ENCODE data around the gene GAL.

Gene GAL

DNA sequence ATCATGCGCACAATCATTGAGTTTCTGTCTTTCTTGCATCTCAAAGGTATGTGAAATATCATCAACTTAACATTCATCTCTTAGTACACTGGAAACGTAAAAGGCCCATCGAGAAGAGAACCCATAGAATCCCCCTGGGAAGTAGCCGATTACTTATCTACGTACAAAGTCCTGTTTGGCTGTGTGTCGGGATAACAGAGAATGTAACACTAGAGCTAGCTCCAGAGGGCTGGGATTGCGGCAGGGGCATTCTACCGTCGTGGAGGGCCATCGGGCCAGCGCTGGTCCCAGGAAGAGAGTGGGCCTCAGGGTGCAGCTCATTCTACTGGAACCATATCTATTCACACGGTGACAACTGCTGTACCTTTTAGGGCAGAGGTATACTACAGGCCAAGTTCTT is 4.5 kb downstream of the GAL start:
- Histone ChIP-seq H4K20me1 (ENCODE audit: insufficient read depth, low read length) (no peaks in the 10 kb centered on the region), H3K4me3 (ENCODE audit: low read depth, low read length, poor library complexity, severe bottlenecking) (no peak overlapping the region), H2AFZ (ENCODE audit: low read length) (no peak overlapping the region), H3K9me3 (ENCODE audit: low read length) (no peaks in the 10 kb centered on the region), H3K27me3 (ENCODE audit: insufficient read depth, low read length) (no peaks in the 10 kb centered on the region), H3K27ac (ENCODE audit: low read depth, low read length, poor library complexity, severe bottlenecking) (no peak overlapping the region), H3K9me2 (ENCODE audit: low read depth, low read length) (no peaks in the 10 kb centered on the region), H3K4me1 (ENCODE audit: insufficient read depth, low read length, severe bottlenecking) (no peaks in the 10 kb centered on the region), H3K79me2 (ENCODE audit: insufficient read depth, low read length) (no peaks in the 10 kb centered on the region), H3K4me2 (ENCODE audit: low read length) (no peak overlapping the region), H3K9ac (ENCODE audit: low read length) (no peak overlapping the region), H3F3A (ENCODE audit: insufficient read depth, low read length) (no peaks in the 10 kb centered on the region), H3K36me3 (ENCODE audit: insufficient read depth, low read length) (no peaks in the 10 kb centered on the region)
- TF ChIP-seq, protein P1, sequence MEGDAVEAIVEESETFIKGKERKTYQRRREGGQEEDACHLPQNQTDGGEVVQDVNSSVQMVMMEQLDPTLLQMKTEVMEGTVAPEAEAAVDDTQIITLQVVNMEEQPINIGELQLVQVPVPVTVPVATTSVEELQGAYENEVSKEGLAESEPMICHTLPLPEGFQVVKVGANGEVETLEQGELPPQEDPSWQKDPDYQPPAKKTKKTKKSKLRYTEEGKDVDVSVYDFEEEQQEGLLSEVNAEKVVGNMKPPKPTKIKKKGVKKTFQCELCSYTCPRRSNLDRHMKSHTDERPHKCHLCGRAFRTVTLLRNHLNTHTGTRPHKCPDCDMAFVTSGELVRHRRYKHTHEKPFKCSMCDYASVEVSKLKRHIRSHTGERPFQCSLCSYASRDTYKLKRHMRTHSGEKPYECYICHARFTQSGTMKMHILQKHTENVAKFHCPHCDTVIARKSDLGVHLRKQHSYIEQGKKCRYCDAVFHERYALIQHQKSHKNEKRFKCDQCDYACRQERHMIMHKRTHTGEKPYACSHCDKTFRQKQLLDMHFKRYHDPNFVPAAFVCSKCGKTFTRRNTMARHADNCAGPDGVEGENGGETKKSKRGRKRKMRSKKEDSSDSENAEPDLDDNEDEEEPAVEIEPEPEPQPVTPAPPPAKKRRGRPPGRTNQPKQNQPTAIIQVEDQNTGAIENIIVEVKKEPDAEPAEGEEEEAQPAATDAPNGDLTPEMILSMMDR (IDR thresholded peaks at IDR 0.05; ENCODE audit: low read length), result no peak
- no peak for TF ChIP-seq EZH2 (IDR thresholded peaks at IDR 0.05; ENCODE audit: borderline replicate concordance, low read length)

DNA sequence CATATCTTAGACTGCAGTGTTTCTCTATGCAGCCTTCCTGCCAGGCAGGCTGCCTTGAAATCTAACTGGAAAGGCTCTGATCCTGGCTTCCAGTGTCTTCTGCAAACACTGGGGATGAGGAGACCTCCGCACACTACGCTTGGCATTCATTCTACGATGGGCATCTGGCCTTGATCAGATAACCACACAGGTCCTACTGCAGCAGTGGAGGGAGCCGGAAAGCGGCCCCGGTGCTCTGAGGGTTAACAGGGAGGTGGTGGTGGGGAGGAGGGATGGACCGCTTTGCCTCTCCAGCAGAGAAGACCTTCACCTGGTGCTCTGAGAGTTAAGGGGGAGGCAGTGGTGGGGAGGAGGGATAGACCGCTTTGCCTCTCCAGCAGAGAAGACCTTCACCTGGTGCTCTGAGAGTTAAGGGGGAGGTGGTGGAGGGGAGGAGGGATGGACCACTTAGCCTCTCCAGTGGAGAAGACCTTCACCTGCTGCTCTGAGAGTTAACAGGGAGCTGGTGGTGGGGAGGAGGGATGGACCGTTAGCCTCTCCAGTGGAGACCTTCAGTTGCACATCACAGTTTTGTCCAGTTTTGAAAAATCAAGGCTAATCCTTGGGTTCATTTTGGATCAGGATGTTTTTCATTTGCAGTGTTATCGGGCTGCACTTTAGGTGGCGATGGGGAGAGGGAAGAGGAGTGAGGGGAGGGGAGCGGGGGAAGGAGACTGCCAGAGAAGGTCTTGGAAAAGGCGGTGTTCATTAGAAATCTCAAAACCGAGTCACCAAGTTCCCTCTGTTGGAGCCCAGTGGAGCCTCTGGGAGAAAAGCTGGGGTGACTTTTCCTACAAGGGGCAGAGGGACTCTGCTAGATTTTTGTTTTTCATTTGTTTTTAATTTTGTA is 5.6 kb downstream of the GAL start:
- no peak for TF ChIP-seq EZH2 (IDR thresholded peaks at IDR 0.05; ENCODE audit: borderline replicate concordance, low read length)
- TF ChIP-seq, protein P1 (IDR thresholded peaks at IDR 0.05; ENCODE audit: low read length), result no peak
- Histone ChIP-seq H2AFZ (ENCODE audit: low read length) (no peak overlapping the region), H3K9me2 (ENCODE audit: low read depth, low read length) (no peaks in the 10 kb centered on the region), H3K79me2 (ENCODE audit: insufficient read depth, low read length) (no peaks in the 10 kb centered on the region), H4K20me1 (ENCODE audit: insufficient read depth, low read length) (no peaks in the 10 kb centered on the region), H3K27me3 (ENCODE audit: insufficient read depth, low read length) (no peaks in the 10 kb centered on the region), H3K36me3 (ENCODE audit: insufficient read depth, low read length) (no peaks in the 10 kb centered on the region), H3K4me1 (ENCODE audit: insufficient read depth, low read length, severe bottlenecking) (no peaks in the 10 kb centered on the region), H3K27ac (ENCODE audit: low read depth, low read length, poor library complexity, severe bottlenecking) (no peak overlapping the region), H3K9me3 (ENCODE audit: low read length) (no peaks in the 10 kb centered on the region), H3K4me3 (ENCODE audit: low read depth, low read length, poor library complexity, severe bottlenecking) (no peak overlapping the region), H3F3A (ENCODE audit: insufficient read depth, low read length) (no peaks in the 10 kb centered on the region), H3K9ac (ENCODE audit: low read length) (no peak overlapping the region), H3K4me2 (ENCODE audit: low read length) (no peak overlapping the region)

DNA sequence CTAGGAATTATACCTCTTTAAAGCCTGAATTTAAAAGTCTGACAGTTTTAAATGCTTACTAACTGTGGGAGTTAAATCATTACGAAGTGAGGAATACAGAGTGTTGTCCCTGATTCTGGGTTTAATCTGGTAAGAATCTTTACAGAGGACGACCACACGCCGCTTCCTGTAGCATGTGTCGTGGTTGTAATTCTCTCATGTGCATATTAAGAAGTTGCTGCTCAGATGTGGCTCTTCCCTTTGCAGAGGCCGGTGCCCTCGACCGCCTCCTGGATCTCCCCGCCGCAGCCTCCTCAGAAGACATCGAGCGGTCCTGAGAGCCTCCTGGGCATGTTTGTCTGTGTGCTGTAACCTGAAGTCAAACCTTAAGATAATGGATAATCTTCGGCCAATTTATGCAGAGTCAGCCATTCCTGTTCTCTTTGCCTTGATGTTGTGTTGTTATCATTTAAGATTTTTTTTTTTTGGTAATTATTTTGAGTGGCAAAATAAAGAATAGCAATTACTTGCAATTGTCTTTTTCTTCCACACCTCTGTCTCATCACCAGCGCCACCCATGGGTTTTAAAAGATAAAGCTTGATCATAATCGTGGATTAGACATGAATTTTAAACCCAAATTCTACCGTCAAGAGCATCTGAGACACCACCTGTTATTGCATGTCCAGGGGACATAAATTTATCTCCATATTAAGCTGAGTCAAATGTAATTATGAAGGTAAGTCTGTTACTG is 6.5 kb downstream of the GAL start:
- Histone ChIP-seq H3K9ac (ENCODE audit: low read length) (no peak overlapping the region), H3K36me3 (ENCODE audit: insufficient read depth, low read length) (no peaks in the 10 kb centered on the region), H2AFZ (ENCODE audit: low read length) (no peak overlapping the region), H3K9me2 (ENCODE audit: low read depth, low read length) (no peaks in the 10 kb centered on the region), H3K79me2 (ENCODE audit: insufficient read depth, low read length) (no peaks in the 10 kb centered on the region), H4K20me1 (ENCODE audit: insufficient read depth, low read length) (no peaks in the 10 kb centered on the region), H3K27me3 (ENCODE audit: insufficient read depth, low read length) (no peaks in the 10 kb centered on the region), H3F3A (ENCODE audit: insufficient read depth, low read length) (no peaks in the 10 kb centered on the region), H3K4me2 (ENCODE audit: low read length) (no peak overlapping the region), H3K4me1 (ENCODE audit: insufficient read depth, low read length, severe bottlenecking) (no peaks in the 10 kb centered on the region), H3K4me3 (ENCODE audit: low read depth, low read length, poor library complexity, severe bottlenecking) (no peak overlapping the region), H3K9me3 (ENCODE audit: low read length) (no peaks in the 10 kb centered on the region), H3K27ac (ENCODE audit: low read depth, low read length, poor library complexity, severe bottlenecking) (no peak overlapping the region)
- TF ChIP-seq EZH2 (IDR thresholded peaks at IDR 0.05; ENCODE audit: borderline replicate concordance, low read length), result no peak
- TF ChIP-seq, protein P1 (IDR thresholded peaks at IDR 0.05; ENCODE audit: low read length), result peak; percentile 38; the same call in 1 of the 2 replicates

Measured in OCI-LY1 (cell line).